Activated CD8-positive, alpha-beta memory T cell treated with anti-CD3 and anti-CD28 coated beads for 24 hours (primary cell): ENCODE data around the gene GAB4.
"Not testable (repeated sequence)": the region's sequence is repeated elsewhere in the genome, so short reads cannot be mapped to it uniquely, and the experiment has no call there.

Experiments used
- DNase-seq: peaks from one replicate; pipeline ENCODE4 v3.0.0-alpha.2; 2020

The GAB4 gene, protein sequence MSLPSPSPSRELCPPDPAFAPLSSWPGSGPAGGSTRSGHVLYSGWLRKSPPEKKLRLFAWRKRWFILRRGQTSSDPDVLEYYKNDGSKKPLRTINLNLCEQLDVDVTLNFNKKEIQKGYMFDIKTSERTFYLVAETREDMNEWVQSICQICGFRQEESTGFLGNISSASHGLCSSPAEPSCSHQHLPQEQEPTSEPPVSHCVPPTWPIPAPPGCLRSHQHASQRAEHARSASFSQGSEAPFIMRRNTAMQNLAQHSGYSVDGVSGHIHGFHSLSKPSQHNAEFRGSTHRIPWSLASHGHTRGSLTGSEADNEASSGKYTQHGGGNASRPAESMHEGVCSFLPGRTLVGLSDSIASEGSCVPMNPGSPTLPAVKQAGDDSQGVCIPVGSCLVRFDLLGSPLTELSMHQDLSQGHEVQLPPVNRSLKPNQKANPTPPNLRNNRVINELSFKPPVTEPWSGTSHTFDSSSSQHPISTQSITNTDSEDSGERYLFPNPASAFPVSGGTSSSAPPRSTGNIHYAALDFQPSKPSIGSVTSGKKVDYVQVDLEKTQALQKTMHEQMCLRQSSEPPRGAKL

DNA sequence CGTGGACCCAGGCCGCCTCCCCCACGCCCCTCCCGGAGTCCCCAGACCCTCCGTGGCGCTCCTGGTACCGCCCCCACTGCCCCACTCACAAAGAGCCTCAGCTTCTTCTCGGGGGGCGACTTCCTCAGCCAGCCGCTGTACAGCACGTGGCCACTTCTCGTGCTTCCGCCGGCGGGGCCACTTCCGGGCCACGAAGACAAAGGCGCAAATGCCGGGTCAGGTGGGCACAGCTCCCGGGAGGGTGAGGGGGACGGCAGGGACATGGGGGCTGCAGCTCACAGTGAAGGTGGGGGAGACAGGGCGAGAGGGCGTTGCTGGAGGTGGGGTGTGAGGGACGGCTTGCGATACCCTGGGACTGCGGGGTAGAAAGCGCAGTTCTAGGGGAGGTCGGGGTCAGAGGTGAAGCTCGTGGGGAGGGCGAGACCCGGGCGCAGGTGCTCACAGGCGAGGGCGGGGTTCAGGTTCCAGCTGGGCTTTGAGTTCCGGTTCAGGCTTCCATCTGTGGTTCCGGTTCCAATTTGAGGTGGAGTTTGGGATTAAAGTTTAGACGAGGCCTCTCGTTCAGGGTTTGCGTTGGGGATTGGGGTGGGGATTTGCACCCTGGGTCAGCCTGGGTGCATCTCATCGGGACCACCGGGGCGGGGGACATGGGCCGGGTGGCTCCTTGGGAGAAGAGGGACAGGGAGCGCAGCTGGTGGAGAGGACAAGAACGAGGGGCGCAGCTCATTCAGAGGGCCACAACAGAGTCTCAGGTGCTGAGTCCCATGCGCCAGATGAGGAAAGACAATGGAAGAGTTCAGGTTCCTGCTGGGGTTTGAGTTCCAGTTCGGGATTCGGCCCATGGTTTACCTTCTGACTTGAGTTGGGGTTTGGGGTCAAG, at the start of gene GAB4:
Gene GAB4, minus strand, starts transcription at position 371 of the 880 bp plus-strand sequence. Its CDS starts 108 bp downstream, at position 263.
- no peak for DNase-seq

DNA sequence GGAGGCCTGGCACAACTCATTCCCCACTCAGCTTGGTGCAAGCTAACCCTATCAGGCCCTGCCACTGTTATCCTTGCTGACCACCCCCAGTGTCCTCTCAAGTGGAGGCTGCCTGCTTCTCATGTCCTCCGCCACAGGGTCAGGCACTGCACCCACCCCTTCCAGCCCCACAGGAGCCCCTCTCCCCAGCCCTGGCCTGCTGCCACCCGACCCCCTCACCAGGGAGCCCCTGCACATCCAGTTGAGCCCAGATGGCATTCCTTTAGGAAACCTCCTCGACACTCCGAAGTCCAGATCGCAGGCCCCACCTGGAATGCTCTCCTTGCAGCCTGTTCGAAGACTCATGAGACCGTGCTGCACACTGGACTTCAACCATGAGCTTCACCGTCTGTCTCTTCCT, 48.8 kb upstream of the GAB4 start:
- DNase-seq, result no peak

DNA sequence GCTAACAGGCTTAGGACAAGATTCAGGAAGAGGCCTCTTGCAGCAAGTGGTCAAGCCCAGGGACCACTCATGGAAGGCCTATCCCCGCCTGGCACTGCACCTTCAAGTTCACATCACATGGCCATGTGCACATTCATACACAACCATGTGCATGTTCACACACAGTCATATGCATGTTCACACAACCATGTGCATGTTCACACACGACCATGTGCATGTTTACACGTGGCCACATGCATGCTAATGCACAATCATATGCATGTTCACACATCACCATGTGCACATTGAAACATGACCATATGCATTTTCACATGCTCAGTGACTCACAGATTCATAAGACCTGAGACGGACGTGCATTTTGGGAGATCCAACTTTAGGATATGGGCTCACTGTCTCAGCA, 48.0 kb upstream of the GAB4 start:
- no peak for DNase-seq

DNA sequence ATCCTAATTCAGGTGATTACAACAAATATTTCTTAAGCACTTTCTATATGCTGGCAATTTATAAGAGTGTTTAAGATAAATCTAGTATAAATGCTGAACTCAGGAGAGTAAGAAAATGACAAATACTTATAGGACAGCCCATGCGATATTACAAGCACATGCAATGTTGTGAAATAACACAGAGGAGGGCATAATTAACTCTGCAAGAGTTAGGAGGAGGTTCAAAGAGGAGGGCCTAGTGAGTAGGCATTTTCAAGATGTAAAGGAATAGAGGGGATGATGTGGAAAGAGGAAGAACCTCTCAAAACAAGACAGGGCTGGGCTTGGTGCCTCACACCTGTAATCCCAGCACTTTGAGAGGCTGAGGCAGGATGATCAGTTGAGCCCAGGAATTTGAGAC, 39.6 kb upstream of the GAB4 start:
- DNase-seq, result no peak

DNA sequence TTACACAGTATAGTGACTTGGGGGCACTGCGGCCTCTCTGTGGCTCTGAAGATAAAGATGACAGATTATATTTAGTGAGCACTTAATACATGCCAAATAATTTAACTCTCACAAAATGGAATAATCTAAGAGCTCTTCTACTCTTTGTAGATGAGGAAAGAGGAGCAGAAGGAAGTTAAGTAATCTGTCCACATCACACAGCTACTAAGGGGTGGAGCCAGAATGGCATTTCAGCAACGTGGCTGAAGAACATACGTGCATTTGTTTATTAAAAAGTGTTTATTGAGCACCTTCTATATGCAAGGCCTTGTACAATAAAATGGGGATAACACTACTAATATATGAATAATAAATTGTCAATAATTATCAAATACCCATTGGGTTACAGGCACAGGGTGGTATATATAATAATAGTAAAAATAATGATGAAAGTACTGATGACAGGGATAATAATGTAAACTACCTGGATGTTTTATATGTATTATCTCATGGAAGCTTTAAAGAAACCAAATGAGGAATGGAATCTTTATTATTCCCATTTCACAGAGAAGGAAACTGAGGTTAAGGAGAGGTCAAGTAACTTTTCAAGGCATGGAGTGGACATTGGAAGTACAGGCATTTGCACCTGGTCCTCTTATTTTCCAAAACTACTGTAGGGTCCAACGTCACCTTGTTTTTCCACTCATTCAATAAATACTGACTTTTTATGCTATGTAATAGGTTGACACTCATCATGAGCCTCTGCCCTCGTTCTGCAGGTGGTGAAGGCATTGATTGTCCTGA, 38.7 kb upstream of the GAB4 start:
- DNase-seq, result no peak

DNA sequence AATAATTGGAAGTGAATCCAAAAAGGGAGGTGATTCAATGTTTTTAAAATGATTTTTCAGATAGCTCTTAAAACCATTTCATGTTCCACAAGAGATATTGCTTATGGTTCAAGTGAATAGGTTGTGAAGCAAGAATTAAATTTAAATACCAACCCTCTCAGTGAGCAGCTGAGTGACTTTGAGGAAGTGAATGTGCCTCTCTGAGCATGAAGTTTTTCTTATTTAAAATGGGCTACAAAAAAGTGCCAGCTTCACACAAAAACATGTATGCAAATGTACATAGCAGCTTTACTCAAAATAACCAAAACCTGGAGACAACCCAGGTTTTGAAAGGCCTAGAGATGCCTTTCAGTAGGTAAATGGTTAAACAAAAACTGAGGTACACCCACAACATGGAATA, 35.5 kb upstream of the GAB4 start:
- DNase-seq, result no peak

DNA sequence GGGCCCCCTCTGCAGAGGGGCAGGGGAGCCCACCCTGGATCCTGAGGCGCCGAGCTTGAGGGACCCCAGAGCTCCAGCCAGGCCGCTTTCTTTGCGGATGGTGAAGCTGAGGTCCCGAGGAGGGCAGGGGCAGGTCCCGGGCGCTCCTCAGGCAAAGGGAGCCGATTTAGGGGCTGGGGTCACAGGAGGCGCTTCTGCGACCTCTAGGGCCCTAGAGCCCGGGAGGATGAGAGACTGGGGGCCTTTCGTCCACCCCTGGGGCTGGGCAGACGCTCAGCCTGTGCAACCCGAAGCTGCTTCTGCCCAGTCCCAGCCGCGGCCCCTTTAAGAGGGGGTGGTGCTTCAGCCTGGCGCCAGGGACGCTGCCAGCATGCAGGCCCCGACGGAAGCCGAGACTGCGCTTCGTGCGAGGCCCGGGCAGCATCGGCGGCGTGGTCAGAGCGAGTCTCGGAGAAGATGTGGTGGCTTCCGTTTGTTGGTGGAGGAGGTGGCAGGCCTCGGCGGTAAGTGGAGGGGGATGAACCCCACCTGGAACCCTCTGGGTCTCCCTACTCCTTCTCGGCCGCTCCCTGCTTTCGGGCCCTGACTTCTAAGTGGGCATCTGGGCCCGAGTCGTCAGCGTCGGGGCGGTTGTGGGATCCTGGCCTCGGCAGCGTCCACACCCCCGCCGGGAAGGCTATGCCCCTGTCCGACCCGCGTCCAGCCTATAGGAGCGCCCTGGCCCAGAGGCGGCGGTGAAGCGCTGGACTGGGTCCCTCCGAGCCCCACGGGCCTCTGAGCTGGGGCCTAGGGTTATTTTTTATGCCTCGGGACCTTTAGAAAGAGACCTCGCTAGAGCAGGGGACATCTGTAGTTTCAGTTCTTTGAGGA, 29.1 kb upstream of the GAB4 start:
- DNase-seq, result peak; percentile 64

DNA sequence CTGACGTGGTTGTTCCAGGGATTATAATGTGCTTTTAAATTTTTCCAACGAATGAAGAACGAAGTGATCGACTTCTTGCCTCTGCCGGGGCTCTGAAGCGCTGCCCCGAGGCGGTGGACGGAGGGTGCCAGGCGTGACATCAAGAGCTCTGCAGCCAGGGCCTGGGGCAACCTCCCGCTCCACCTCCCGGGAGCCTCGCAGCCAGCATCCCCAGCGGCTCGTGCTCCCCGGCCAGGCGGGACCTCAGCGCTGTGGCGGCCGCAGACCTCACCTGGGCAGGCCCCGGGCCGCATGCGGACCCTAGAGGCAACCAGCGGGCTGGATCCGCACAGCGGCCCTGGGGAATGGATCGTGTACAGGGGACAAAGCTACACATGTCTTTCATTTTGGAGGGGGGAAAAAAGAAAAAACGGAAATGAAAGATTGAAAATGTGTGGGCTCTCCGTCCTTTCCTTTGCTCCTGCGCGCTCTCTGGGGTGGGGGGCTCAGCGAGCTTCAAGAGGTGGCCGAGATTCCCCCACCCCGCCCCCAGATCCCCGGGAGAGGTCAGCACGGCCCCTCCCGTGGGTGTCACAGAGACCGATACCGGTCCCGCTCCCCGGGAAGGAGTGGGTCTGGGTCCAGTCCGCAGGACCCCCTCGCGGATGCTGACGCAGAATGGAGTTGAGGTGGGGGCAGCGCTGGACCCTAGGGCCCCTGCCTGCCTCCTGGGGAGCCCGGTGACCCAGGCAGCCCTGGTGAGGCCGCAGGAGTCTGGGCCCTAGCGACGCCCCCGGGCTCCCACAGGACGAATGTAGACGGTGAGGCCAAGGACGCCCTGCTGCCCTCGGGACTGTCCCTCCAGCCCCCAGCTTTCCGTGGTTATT, 28.2 kb upstream of the GAB4 start:
- DNase-seq, result not testable (repeated sequence)

DNA sequence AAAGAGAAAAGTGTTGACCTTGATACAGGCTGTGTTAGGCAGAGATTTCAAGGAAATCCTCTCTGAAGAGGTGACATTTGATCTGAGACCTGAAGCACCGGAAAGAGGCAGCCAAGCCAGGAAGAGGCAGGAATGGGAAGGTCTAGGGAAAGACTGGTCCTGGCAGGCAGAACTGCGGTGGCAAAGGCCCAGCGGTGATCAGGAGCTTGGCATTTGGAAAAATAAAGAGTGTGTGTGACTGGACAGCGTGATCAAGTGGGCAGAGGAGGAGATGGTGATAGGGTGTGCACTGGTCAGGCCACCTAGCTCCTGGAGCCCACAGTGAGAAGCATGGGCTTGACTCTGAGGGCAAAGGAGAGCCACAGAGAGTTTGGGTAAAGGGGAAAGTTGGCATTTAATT, 27.2 kb upstream of the GAB4 start:
- no peak for DNase-seq

DNA sequence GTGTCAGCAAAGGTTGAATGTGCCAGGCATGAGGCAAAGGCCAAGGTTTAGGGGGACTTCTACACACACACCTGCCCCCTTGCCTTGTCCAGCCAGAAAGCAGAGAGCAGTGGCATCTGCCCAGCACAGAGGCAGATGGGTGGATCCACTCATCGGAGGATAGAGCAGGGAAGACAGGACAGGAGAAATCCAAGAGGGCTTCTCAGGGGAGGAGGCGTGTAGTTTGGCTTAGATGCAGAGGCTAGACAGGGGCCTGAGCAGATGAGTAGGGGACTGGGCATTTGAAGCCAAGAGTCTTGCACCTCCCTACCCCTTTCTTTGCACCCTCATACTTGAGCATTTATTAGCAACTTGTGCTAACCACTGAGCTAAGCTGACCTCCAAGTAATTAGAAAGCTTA, 26.5 kb upstream of the GAB4 start:
- DNase-seq, result not testable (repeated sequence)

DNA sequence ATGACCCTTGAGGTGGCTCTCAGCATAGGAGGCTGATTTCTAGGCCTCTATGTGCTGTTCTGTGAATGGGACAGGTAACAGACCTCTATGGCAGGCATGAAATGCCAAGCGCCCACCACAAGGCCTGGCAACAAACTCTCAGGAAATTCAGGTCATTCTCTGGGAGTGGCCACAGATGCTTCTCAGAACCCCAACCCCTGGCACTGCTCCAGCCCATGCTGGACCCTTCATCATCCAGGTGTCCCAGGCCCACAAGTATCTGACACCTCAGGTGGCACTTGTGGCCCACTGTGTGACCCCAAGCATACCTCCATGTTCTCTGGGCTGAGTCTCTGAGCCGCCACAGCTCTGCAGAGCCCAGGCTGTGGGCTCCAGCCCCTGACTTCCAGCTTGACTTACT, 24.3 kb upstream of the GAB4 start:
- DNase-seq, result not testable (repeated sequence)

DNA sequence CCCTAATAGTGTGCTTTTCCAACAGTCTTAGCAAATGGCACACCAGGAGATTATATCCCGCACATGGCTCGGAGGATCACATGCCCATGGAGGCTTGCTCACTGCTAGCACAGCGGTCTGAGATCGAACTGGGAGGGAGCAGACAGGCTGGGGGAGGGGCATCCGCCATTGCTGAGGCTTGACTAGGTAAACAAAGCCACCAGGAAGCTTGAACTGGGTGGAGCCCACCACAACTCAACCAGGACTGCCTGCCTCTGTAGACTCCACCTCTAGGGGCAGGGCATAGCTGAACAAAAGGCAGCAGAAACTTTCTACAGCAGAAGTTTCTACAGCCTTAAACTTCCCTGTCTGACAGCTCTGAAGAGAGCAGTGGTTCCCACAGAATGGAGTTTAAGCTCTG, 16.4 kb upstream of the GAB4 start:
- DNase-seq, result not testable (repeated sequence)

DNA sequence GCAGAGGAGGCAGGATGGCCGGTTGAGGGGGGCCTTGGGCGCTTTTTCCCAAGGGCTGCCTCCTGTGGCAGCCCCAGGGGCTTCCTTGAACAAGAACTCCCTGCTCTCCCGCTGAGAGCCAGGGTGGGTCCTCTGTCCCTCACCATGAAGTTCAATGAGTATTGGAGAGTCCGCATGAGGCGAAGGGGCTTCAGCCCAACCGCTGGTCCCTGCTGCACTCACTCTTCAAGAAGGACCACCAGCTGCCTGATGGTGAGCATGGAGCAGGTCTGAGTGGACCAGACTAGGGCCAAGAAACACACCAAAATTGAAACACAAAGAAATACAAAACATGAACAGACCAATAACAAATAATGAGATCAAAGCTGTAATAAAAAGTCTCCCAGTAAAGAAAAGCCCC, 7.5 kb upstream of the GAB4 start:
- not testable (repeated sequence) for DNase-seq

DNA sequence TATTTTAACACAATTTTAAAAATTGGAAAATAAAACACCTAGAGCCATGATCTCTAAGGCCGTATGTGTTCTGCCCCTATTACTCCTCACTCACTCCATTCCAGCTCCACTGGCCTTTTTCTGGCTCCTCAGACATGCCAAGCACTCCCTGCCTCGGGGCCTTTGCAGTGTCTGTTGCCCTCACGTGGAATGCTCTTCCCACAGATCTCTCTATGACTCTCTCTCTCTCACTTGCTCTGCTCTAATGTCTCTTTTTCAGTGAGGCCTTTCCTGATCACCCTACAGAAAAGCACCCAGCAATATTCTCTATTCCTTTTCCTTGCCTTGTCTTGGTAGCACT, 6.0 kb upstream of the GAB4 start:
- DNase-seq, result not testable (repeated sequence)

DNA sequence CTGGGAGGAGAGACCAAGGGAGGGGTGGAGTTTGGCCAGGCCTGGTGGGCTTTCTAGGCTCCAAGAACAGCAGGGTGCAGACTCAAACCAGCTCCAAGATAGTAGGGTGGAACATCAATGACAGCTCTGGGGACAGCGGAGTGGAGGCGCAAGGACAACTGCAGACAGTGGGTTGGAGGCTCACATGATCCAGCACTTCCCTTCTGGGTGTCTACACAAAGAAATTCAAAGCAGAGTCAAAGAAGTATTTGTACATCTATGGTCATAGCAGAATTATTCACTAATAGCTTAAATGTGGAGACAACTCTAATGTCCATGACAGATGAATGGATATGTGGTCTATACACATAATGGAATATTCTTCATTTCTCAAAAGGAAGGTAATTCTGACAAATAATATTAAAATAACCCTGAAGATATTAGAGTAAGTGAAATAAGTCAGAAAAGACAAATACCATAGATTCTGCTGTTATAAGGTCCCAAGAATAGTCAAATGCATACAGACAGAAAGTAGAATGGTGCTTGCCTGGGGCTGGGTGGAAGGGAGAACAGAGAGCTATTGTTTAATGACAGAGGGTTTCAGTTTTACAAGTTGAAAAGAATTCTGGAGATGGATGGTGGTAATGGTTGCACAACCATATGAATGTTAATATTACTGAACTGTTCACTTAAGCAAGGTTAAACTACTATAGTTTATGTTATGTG, 5.5 kb upstream of the GAB4 start:
- DNase-seq, result no peak

DNA sequence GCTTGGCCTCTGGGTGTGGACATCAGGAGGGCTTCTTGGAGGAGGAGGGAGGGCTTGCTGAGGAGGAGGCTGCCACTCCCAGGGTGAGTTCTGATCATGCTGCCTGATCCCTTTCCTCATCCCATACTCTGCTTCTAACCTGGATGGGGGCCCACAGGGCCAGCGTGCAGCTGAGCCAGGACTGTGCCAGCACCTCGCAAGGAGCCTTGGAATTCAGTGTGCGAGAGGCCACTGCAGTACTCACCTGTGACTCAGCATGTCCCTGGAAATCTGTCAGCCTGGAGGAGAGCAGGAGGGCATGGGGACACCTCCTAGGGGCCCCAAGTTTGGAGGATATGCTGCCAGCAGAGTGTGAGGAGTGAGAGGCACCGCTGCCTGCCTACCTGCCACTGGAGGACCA, 4.2 kb upstream of the GAB4 start:
- no peak for DNase-seq

DNA sequence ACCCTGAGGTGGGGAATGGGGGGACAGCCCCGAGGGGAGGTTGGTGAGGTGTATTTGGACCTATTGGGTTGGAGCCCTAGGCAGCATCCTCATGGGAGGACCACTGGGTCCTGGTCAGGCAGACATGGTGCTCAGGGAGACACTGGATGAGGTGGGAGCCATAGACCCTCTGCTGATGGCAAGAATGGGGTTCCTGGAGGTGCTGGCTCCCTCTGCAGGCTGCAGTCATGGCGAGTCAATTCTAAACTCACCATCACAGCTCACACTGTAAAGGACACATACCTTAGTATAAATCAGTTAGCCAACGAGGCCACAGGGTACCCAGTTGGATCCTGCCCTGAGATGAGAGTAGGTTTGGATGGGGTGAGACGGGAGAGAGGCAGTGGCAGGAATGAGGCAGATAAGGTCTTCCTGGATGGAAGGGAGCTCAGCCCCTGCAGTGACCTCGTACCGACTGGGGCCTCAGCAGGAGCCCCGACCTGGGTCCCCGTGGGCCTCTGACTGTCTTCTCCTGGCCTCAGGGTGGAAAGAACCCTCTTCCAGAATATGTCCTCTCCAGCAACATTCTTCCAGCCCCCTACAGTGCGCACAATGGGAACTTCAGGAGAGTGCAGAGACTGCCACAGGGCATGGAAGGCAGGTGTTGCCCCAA, 1.7 kb upstream of the GAB4 start:
- no peak for DNase-seq

DNA sequence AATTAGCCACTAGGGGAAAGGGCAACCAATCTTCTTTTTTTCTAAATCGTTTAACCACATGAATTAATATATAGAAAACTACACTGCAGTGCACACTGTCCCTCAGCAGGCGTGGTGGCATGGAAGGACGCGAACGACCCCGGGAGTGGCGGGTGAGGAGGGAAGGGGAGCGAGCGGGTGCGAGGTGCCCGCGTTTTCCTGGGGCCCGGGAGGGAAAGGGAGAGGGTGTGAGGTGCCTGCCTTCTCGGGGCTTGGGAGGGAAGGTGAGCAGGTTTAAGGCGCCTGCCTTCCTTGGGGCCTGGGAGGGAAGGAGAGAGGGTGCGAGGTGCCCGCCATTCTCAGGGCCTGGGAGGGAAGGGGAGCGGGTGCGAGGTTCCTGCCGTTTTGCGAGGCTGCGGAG, 765 bp downstream of the GAB4 start:
- no peak for DNase-seq

DNA sequence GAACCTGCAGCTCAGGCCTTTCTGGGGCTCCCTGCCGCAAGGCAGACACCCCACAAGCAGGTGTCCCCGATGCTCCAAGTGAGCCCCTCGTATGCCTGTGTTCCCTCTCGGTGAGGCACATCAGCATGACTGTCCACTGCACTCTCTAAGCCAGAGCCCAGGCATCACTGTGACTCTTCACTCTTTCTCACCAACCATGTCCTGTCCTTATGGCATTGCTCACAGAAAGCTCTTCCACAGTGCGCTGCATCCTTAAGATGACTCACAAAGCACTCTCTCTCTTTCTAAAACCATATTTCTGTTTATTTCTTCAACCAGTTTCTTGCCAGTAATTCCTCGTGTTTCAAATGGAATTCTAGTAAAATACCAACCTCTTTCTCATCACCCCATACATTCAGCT, 18.1 kb downstream of the GAB4 start:
- DNase-seq, result no peak

DNA sequence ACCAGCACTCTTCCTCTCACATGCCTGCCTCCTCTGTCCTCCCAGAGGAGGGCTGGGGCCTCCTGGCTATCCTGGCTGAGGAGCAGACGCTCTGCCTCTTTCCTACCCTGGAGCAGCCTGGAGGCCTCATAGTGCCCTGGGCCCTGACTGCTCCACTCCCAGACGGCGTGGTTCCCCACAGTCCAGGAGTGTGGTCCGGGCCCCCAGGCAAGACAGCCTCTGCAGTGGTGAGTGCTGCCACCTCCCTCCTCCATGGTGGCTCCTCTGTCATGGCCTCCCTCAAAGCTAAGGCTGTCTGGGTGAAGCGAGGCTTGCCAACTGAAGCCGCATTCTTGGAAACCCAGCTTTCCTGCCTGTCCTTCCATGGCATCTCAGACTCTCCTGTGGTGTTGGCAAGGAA, 19.8 kb downstream of the GAB4 start:
- no peak for DNase-seq
